Ishikawa (cell line): Measurements from ENCODE around the gene TRAF1.

Experiments
- CEBPB ChIP-seq: IDR thresholded peaks from 2 replicates; pipeline ENCODE4 v1.6.1; 2012
- CREB1 ChIP-seq: IDR thresholded peaks from 2 replicates; pipeline ENCODE4 v1.6.1; 2012; ENCODE audit warnings: low read depth
- EGR1 ChIP-seq: IDR thresholded peaks from 2 replicates; pipeline ENCODE4 v1.6.1; 2012
- EP300 ChIP-seq: IDR thresholded peaks from 2 replicates; pipeline ENCODE4 v1.6.1; 2012; ENCODE audit warnings: borderline replicate concordance
- FOXM1 ChIP-seq: IDR thresholded peaks from 2 replicates; pipeline ENCODE4 v1.6.1; 2012; ENCODE audit warnings: low read depth, borderline replicate concordance
- MAX ChIP-seq: IDR thresholded peaks from 2 replicates; pipeline ENCODE4 v1.6.1; 2012
- NFIC ChIP-seq: IDR thresholded peaks from 2 replicates; pipeline ENCODE4 v1.6.1; 2012
- RAD21 ChIP-seq: IDR thresholded peaks from 2 replicates; pipeline ENCODE4 v1.6.1; 2012; ENCODE audit warnings: low read depth
- REST ChIP-seq: IDR thresholded peaks from 2 replicates; pipeline ENCODE4 v1.6.1; 2012; ENCODE audit warnings: low read depth, mild to moderate bottlenecking
- TAF1 ChIP-seq: IDR thresholded peaks from 2 replicates; pipeline ENCODE4 v1.6.1; 2012; ENCODE audit warnings: low read depth, mild to moderate bottlenecking
- TCF12 ChIP-seq: IDR thresholded peaks from 2 replicates; pipeline ENCODE4 v1.6.1; 2012; ENCODE audit warnings: low read depth
- TEAD4 ChIP-seq: IDR thresholded peaks from 2 replicates; pipeline ENCODE4 v1.6.1; 2012
- USF1 ChIP-seq: IDR thresholded peaks from 2 replicates; pipeline ENCODE4 v1.6.1; 2012
- YY1 ChIP-seq: IDR thresholded peaks from 2 replicates; pipeline ENCODE4 v1.6.1; 2012; ENCODE audit warnings: low read depth
- ZBTB7A ChIP-seq: IDR thresholded peaks from 2 replicates; pipeline ENCODE4 v1.6.1; 2012; ENCODE audit warnings: low read depth

The TRAF1 gene

GRCh38 chr9:120861935-120862334 is 64.7 kb downstream of the TRAF1 start:
- no peak for TF ChIP-seq EGR1
- TF ChIP-seq YY1 = no peak
- no peak for TF ChIP-seq MAX
- no peak for TF ChIP-seq NFIC
- no peak for TF ChIP-seq REST
- no peak for TF ChIP-seq EP300
- no peak for TF ChIP-seq RAD21
- TF ChIP-seq CEBPB = no peak
- no peak for TF ChIP-seq TCF12
- no peak for TF ChIP-seq FOXM1
- no peak for TF ChIP-seq TAF1
- no peak for TF ChIP-seq TEAD4
- TF ChIP-seq ZBTB7A = no peak

- no peak for TF ChIP-seq EP300
- no peak for TF ChIP-seq TCF12
- no peak for TF ChIP-seq USF1
- TF ChIP-seq FOXM1 = no peak
- no peak for TF ChIP-seq NFIC
- no peak for TF ChIP-seq REST
- TF ChIP-seq YY1 = no peak
- no peak for TF ChIP-seq EGR1
- no peak for TF ChIP-seq MAX
- no peak for TF ChIP-seq RAD21
- TF ChIP-seq CEBPB = no peak
- TF ChIP-seq CREB1 = no peak
- TF ChIP-seq TAF1 = no peak
Observed at GRCh38 chr9:120860083-120860482, 66.5 kb downstream of the TRAF1 start.

GRCh38 chr9:120859361-120859760 is 67.2 kb downstream of the TRAF1 start:
- TF ChIP-seq EP300 (no peak), USF1 (no peak), TEAD4 (no peak), TCF12 (no peak), RAD21 (no peak)

- TF ChIP-seq TEAD4 = no peak
- no peak for TF ChIP-seq CREB1
- no peak for TF ChIP-seq TCF12
- no peak for TF ChIP-seq CEBPB
- TF ChIP-seq NFIC = no peak
- no peak for TF ChIP-seq EP300
- TF ChIP-seq YY1 = no peak
- no peak for TF ChIP-seq REST
Observed at GRCh38 chr9:120857902-120858301, 68.7 kb downstream of the TRAF1 start.

GRCh38 chr9:120857481-120857880 is 69.1 kb downstream of the TRAF1 start:
- TF ChIP-seq TEAD4 (no peak), ZBTB7A (no peak), RAD21 (no peak), FOXM1 (no peak), MAX (no peak), TCF12 (no peak), CEBPB (no peak), USF1 (no peak), EGR1 (no peak), YY1 (no peak), CREB1 (no peak), NFIC (no peak), TAF1 (no peak), REST (no peak)
